Measurements from ENCODE around the gene IGFL1. TPM values are rescaled to one million over a fixed set of nuclear protein-coding genes. Genes with fewer than 3 reads are reported as not detected.
"Not testable (repeated sequence)": the region's sequence is repeated elsewhere in the genome, so short reads cannot be mapped to it uniquely, and the experiment has no call there.

IGFL1 gene
- total and polyA plus RNA-seq, 9 donors, result 0.43 to 1.3 TPM; not detected in 7

GRCh38 chr19:46238141-46238540 is 8.6 kb downstream of the IGFL1 start:
- not testable (repeated sequence) for H3K4me3 ChIP-seq (ENCODE audit: low read length); DNase-seq; H3K9me3 ChIP-seq (replicated peaks; ENCODE audit: control insufficient read depth, low read depth, low read length); H3K27me3 ChIP-seq (ENCODE audit: control insufficient read depth, insufficient read depth, low read length); H3K27ac ChIP-seq (ENCODE audit: low read length); H3K4me1 ChIP-seq (ENCODE audit: control insufficient read depth, insufficient read depth, low read length); H3K36me3 ChIP-seq (ENCODE audit: control insufficient read depth, insufficient read depth, low read length)
- WGBS (ENCODE audit: insufficient coverage), result 60% methylated on average over 1 of the region's 2 CpGs

- Histone ChIP-seq H3K4me3 (ENCODE audit: low read length) (no peak overlapping the region), H3K4me1 (ENCODE audit: control insufficient read depth, insufficient read depth, low read length) (no peaks in the 10 kb centered on the region), H3K27ac (ENCODE audit: low read length) (no peak overlapping the region), H3K36me3 (ENCODE audit: control insufficient read depth, insufficient read depth, low read length) (no peaks in the 10 kb centered on the region), H3K27me3 (ENCODE audit: control insufficient read depth, insufficient read depth, low read length) (no peaks in the 10 kb centered on the region), H3K9me3 (replicated peaks; ENCODE audit: control insufficient read depth, low read depth, low read length) (no peaks in the 10 kb centered on the region)
- WGBS (ENCODE audit: insufficient coverage), result 63% methylated on average over 5 of the region's 6 CpGs
- no peak for DNase-seq
These were observed 9.9 kb downstream of the IGFL1 start for GRCh38 chr19:46239193-46240024.

GRCh38 chr19:46240693-46241092 is 11.2 kb downstream of the IGFL1 start:
- no peaks in the 10 kb centered on the region for H3K4me1 ChIP-seq (ENCODE audit: control insufficient read depth, insufficient read depth, low read length)
- H3K4me3 ChIP-seq (ENCODE audit: low read length), result no peak overlapping the region
- H3K27ac ChIP-seq (ENCODE audit: low read length), result no peak overlapping the region
- H3K36me3 ChIP-seq (ENCODE audit: control insufficient read depth, insufficient read depth, low read length), result no peaks in the 10 kb centered on the region
- H3K9me3 ChIP-seq (replicated peaks; ENCODE audit: control insufficient read depth, low read depth, low read length), result no peaks in the 10 kb centered on the region
- no CpG with 5 or more reads among the region's 4 CpGs for WGBS (ENCODE audit: insufficient coverage)
- no peak for DNase-seq
- no peaks in the 10 kb centered on the region for H3K27me3 ChIP-seq (ENCODE audit: control insufficient read depth, insufficient read depth, low read length)

GRCh38 chr19:46241626-46242025 is 12.1 kb downstream of the IGFL1 start:
- Histone ChIP-seq H3K9me3 (replicated peaks; ENCODE audit: control insufficient read depth, low read depth, low read length) (no peaks in the 10 kb centered on the region), H3K27me3 (ENCODE audit: control insufficient read depth, insufficient read depth, low read length) (no peaks in the 10 kb centered on the region), H3K4me3 (ENCODE audit: low read length) (no peak overlapping the region), H3K27ac (ENCODE audit: low read length) (no peak overlapping the region), H3K4me1 (ENCODE audit: control insufficient read depth, insufficient read depth, low read length) (no peaks in the 10 kb centered on the region), H3K36me3 (ENCODE audit: control insufficient read depth, insufficient read depth, low read length) (no peaks in the 10 kb centered on the region)
- WGBS (ENCODE audit: insufficient coverage), result no CpG with 5 or more reads among the region's 2 CpGs
- DNase-seq, result no peak

GRCh38 chr19:46243081-46243654 is 13.6 kb downstream of the IGFL1 start:
- not testable (repeated sequence) for H3K27me3 ChIP-seq (ENCODE audit: control insufficient read depth, insufficient read depth, low read length); H3K27ac ChIP-seq (ENCODE audit: low read length); H3K9me3 ChIP-seq (replicated peaks; ENCODE audit: control insufficient read depth, low read depth, low read length); DNase-seq; H3K36me3 ChIP-seq (ENCODE audit: control insufficient read depth, insufficient read depth, low read length); H3K4me1 ChIP-seq (ENCODE audit: control insufficient read depth, insufficient read depth, low read length); H3K4me3 ChIP-seq (ENCODE audit: low read length)
- WGBS (ENCODE audit: insufficient coverage), result 80% methylated on average over 6 of the region's 6 CpGs

- 61% methylated on average over 2 of the region's 3 CpGs for WGBS (ENCODE audit: insufficient coverage)
- Histone ChIP-seq H3K27ac (ENCODE audit: low read length) (no peak overlapping the region), H3K27me3 (ENCODE audit: control insufficient read depth, insufficient read depth, low read length) (peaks cover 6% of the 10 kb centered on the region), H3K9me3 (replicated peaks; ENCODE audit: control insufficient read depth, low read depth, low read length) (no peaks in the 10 kb centered on the region), H3K36me3 (ENCODE audit: control insufficient read depth, insufficient read depth, low read length) (no peaks in the 10 kb centered on the region), H3K4me3 (ENCODE audit: low read length) (no peak overlapping the region), H3K4me1 (ENCODE audit: control insufficient read depth, insufficient read depth, low read length) (no peaks in the 10 kb centered on the region)
- DNase-seq, result no peak
These were observed 20.7 kb downstream of the IGFL1 start for GRCh38 chr19:46250076-46250735.

GRCh38 chr19:46251416-46251815 is 21.9 kb downstream of the IGFL1 start:
- no peak for DNase-seq
- no peak overlapping the region for H3K4me3 ChIP-seq (ENCODE audit: low read length)
- H3K36me3 ChIP-seq (ENCODE audit: control insufficient read depth, insufficient read depth, low read length), result no peaks in the 10 kb centered on the region
- H3K9me3 ChIP-seq (replicated peaks; ENCODE audit: control insufficient read depth, low read depth, low read length), result no peaks in the 10 kb centered on the region
- no peaks in the 10 kb centered on the region for H3K4me1 ChIP-seq (ENCODE audit: control insufficient read depth, insufficient read depth, low read length)
- peaks cover 6% of the 10 kb centered on the region for H3K27me3 ChIP-seq (ENCODE audit: control insufficient read depth, insufficient read depth, low read length)
- 0% methylated on average over 1 of the region's 5 CpGs for WGBS (ENCODE audit: insufficient coverage)
- H3K27ac ChIP-seq (ENCODE audit: low read length), result no peak overlapping the region

- no peak overlapping the region for H3K4me3 ChIP-seq (ENCODE audit: low read length)
- H3K9me3 ChIP-seq (replicated peaks; ENCODE audit: control insufficient read depth, low read depth, low read length), result no peaks in the 10 kb centered on the region
- no peaks in the 10 kb centered on the region for H3K4me1 ChIP-seq (ENCODE audit: control insufficient read depth, insufficient read depth, low read length)
- peaks cover 13% of the 10 kb centered on the region for H3K27me3 ChIP-seq (ENCODE audit: control insufficient read depth, insufficient read depth, low read length)
- WGBS (ENCODE audit: insufficient coverage), result 44% methylated on average over 2 of the region's 4 CpGs
- no peak overlapping the region for H3K27ac ChIP-seq (ENCODE audit: low read length)
- no peaks in the 10 kb centered on the region for H3K36me3 ChIP-seq (ENCODE audit: control insufficient read depth, insufficient read depth, low read length)
- DNase-seq, result no peak
These were observed 25.2 kb downstream of the IGFL1 start for GRCh38 chr19:46254776-46255175.

GRCh38 chr19:46256855-46257254 is 27.3 kb downstream of the IGFL1 start:
- Histone ChIP-seq H3K27me3 (ENCODE audit: control insufficient read depth, insufficient read depth, low read length) (peaks cover 16% of the 10 kb centered on the region), H3K9me3 (replicated peaks; ENCODE audit: control insufficient read depth, low read depth, low read length) (no peaks in the 10 kb centered on the region), H3K36me3 (ENCODE audit: control insufficient read depth, insufficient read depth, low read length) (no peaks in the 10 kb centered on the region), H3K4me3 (ENCODE audit: low read length) (no peak overlapping the region), H3K27ac (ENCODE audit: low read length) (no peak overlapping the region), H3K4me1 (ENCODE audit: control insufficient read depth, insufficient read depth, low read length) (no peaks in the 10 kb centered on the region)
- 71% methylated on average over 6 of the region's 8 CpGs for WGBS (ENCODE audit: insufficient coverage)
- no peak for DNase-seq

- 80% methylated on average over 1 of the region's 7 CpGs for WGBS (ENCODE audit: insufficient coverage)
- H3K4me1 ChIP-seq (ENCODE audit: control insufficient read depth, insufficient read depth, low read length); H3K4me3 ChIP-seq (ENCODE audit: low read length); H3K36me3 ChIP-seq (ENCODE audit: control insufficient read depth, insufficient read depth, low read length); H3K27ac ChIP-seq (ENCODE audit: low read length); H3K9me3 ChIP-seq (replicated peaks; ENCODE audit: control insufficient read depth, low read depth, low read length); DNase-seq: not testable (repeated sequence)
- peaks cover 22% of the 10 kb centered on the region for H3K27me3 ChIP-seq (ENCODE audit: control insufficient read depth, insufficient read depth, low read length)
These were observed 32.0 kb downstream of the IGFL1 start for GRCh38 chr19:46261501-46261900.

Measured in muscle of leg (tissue), 11 donors.